Neural crest cell (in vitro differentiated cells): ENCODE measurements around the gene RAC2. TPM values are rescaled to one million over a fixed set of nuclear protein-coding genes. Genes with fewer than 3 reads are reported as not detected.
A peak's percentile ranks its signal among the peaks of the same experiment; 100 is the strongest.

Experiments used
- DNase-seq: peaks from one replicate; pipeline ENCODE4 v3.0.0; 2021; ENCODE audit warnings: low read depth, mixed read lengths, low spot score
- H3K27ac Mint-ChIP-seq: one replicate; pipeline ENCODE4 v1.8.0; 2021; ENCODE audit warnings: mild to moderate bottlenecking, mixed read lengths; ENCODE audit not compliant: unreplicated experiment
- H3K27me3 Mint-ChIP-seq: 2 replicates; pipeline ENCODE4 v1.8.0; 2021; ENCODE audit warnings: low read depth, mild to moderate bottlenecking, mixed read lengths
- H3K36me3 Mint-ChIP-seq: 2 replicates; pipeline ENCODE4 v1.8.0; 2021; ENCODE audit warnings: low read depth, mild to moderate bottlenecking, mixed read lengths
- H3K4me1 Mint-ChIP-seq: 2 replicates; pipeline ENCODE4 v1.8.0; 2021; ENCODE audit warnings: mixed read lengths
- H3K4me3 Mint-ChIP-seq: one replicate; pipeline ENCODE4 v1.8.0; 2021; ENCODE audit warnings: mild to moderate bottlenecking, mixed read lengths
- H3K9me3 Mint-ChIP-seq: 2 replicates; pipeline ENCODE4 v1.8.0; 2021; ENCODE audit warnings: mixed read lengths
- total RNA-seq: library from RNA; stranded (reverse); gene quantifications from 2 replicates; pipeline ENCODE4 v1.2.1, GENCODE V29; 2021
- TF ChIP-seq, protein P1 (sequence below): fragments of 200-600 bp; sonication (generic); conservative IDR thresholded peaks from 2 replicates; pipeline ENCODE4 v1.5.0; 2021; ENCODE audit warnings: antibody characterized with exemption, mild to moderate bottlenecking

The RAC2 gene
- total RNA-seq, 1 donor from 2014 or later: 0.21 TPM

DNA sequence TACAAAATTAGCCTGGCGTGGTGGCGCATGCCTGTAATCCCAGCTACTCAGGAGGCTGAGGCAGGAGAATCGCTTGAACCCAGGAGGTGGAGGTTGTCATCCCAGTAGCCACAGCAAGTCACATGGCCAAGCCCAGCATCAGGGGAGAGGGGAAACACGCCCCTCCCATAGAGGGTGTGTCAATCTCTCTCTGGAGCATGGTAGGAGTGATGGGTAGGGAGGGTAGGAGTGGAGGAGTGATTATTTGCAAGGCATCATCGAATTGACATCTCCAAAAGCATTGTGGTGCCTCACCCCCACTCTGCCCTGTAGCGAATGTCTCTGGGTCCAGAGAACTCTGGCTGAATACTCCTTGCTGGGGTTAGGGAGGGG is 25.7 kb downstream of the RAC2 start:
- Mint-ChIP-seq H3K4me3 (no peak overlapping the region), H3K27ac (no peak overlapping the region)

DNA sequence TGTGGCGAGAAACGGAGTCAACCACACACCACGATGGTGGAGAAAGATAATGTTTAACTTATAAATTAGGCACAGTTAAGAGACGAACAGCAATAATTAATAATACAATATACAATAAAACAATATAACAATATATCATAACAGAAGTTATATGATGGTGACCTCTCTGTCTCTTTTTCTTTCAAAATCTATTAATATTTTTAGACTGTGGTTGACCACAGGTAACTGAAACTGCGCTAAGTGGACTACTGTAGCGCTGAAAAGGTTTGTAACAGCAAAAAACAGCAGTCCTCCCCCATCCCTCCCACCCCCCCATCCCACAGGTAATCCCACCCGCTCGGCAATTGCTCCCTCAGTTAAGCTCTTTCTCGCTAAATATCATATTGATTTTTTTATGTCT is 28.2 kb downstream of the RAC2 start:
- TF ChIP-seq, protein P1, sequence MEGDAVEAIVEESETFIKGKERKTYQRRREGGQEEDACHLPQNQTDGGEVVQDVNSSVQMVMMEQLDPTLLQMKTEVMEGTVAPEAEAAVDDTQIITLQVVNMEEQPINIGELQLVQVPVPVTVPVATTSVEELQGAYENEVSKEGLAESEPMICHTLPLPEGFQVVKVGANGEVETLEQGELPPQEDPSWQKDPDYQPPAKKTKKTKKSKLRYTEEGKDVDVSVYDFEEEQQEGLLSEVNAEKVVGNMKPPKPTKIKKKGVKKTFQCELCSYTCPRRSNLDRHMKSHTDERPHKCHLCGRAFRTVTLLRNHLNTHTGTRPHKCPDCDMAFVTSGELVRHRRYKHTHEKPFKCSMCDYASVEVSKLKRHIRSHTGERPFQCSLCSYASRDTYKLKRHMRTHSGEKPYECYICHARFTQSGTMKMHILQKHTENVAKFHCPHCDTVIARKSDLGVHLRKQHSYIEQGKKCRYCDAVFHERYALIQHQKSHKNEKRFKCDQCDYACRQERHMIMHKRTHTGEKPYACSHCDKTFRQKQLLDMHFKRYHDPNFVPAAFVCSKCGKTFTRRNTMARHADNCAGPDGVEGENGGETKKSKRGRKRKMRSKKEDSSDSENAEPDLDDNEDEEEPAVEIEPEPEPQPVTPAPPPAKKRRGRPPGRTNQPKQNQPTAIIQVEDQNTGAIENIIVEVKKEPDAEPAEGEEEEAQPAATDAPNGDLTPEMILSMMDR: no peak
- Mint-ChIP-seq H3K36me3 (no peaks in the 10 kb centered on the region), H3K27ac (no peak overlapping the region)

More for the DNA sequence above, 25.7 kb downstream of the RAC2 start:
- no peak for DNase-seq
- TF ChIP-seq, protein P1: no peak
- no peaks in the 10 kb centered on the region for H3K9me3 Mint-ChIP-seq
- no peaks in the 10 kb centered on the region for H3K4me1 Mint-ChIP-seq
- no peaks in the 10 kb centered on the region for H3K36me3 Mint-ChIP-seq
- H3K27me3 Mint-ChIP-seq: peaks cover 9% of the 10 kb centered on the region

GRCh38 chr22:37214731-37215030 is 29.4 kb downstream of the RAC2 start:
- TF ChIP-seq, protein P1: no peak
- Mint-ChIP-seq H3K27ac (peak overlapping the region; percentile 80), H3K4me1 (peaks cover 13% of the 10 kb centered on the region), H3K9me3 (no peaks in the 10 kb centered on the region), H3K36me3 (no peaks in the 10 kb centered on the region), H3K27me3 (peaks cover 9% of the 10 kb centered on the region), H3K4me3 (no peak overlapping the region)
- DNase-seq: no peak

More for the DNA sequence above, 28.2 kb downstream of the RAC2 start:
- no peak for DNase-seq
- no peak overlapping the region for H3K4me3 Mint-ChIP-seq
- H3K9me3 Mint-ChIP-seq: no peaks in the 10 kb centered on the region
- peaks cover 12% of the 10 kb centered on the region for H3K27me3 Mint-ChIP-seq
- peaks cover 13% of the 10 kb centered on the region for H3K4me1 Mint-ChIP-seq

DNA sequence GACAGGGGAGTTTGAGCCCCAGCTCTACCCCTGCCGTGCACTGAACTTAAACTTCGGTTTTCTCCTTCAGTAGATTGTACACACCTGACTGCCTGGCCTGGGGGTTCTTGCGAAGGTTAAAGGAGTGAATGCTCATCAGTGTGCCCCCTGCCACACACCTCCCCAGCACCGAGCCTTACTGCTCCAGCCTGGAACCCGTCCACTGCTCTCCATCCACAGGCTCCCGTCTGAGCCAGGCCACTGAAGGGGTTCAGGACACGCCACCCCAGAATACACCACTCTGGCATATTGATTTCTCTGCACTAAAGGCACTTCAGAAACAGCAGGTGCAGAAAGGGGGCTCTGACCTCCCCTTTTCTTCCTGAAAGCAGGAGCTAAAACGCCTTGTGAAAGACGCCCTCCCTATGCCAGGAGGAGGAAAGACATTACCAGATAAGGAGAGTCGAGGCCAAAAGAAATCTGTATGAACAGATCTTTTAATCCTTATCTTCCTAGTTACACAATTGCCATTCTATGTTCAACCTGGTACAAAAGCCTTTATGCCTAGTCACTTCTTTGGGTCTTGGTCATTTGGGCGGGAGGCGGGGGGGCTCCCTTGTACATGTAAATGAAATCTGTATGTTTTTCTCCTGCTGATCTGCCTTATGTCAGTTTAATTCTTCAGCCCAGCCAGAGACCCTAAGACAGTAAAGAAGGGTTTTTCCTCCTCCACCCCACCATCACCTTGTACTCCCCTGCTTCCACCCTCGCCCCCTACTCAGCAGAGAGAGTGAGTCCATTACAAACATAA is 29.9 kb downstream of the RAC2 start:
- Mint-ChIP-seq H3K4me3 (no peak overlapping the region), H3K27ac (peak overlapping the region; percentile 80), H3K27me3 (peaks cover 8% of the 10 kb centered on the region), H3K36me3 (no peaks in the 10 kb centered on the region), H3K9me3 (no peaks in the 10 kb centered on the region), H3K4me1 (peaks cover 13% of the 10 kb centered on the region)
- no peak for DNase-seq
- TF ChIP-seq, protein P1: no peak

DNA sequence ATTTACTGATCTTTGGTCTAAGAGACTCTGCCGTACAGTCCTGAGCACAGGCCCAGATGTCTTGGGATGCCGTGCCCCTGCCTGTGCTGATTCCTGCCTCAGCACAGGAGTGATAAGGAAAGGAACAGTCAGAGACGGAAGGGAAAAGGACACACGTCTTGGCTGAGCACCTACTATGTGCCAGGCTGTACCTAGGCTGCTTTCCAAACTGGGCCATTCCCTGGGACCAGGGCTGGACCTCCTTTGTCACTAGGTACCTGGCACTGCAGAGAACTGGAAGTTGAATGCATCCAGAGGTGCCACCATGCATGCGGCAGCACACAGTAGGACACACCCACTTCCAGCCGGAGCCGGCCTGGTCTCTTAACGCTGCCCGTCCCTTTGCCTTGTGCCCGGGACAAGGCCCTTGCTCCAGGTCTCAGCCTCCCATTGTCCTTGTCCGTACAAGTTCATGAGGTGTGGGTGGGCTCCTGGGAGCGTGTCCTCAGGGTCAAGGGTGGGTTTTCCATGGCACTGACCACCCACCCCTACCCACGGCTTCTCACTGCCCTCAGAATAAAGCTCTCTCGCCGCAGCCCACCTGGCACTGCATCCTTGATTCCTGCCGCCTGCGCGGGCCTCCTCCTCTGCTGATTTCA is 30.7 kb downstream of the RAC2 start:
- no peak for DNase-seq
- TF ChIP-seq, protein P1: no peak
- H3K36me3 Mint-ChIP-seq: no peaks in the 10 kb centered on the region
- peaks cover 13% of the 10 kb centered on the region for H3K4me1 Mint-ChIP-seq
- H3K9me3 Mint-ChIP-seq: no peaks in the 10 kb centered on the region
- no peak overlapping the region for H3K27ac Mint-ChIP-seq
- H3K27me3 Mint-ChIP-seq: peaks cover 2% of the 10 kb centered on the region
- no peak overlapping the region for H3K4me3 Mint-ChIP-seq
